Measurements from ENCODE around the gene SCAMP4. TPM values are rescaled to one million over a fixed set of nuclear protein-coding genes. Genes with fewer than 3 reads are reported as not detected.

SCAMP4 gene
- total and polyA plus RNA-seq, 9 of the 15 experiments (the other 6 are each of a cell fraction or from before 2014, with no cell fraction given): 0.81 to 45.9 (median 12.8) TPM

DNA sequence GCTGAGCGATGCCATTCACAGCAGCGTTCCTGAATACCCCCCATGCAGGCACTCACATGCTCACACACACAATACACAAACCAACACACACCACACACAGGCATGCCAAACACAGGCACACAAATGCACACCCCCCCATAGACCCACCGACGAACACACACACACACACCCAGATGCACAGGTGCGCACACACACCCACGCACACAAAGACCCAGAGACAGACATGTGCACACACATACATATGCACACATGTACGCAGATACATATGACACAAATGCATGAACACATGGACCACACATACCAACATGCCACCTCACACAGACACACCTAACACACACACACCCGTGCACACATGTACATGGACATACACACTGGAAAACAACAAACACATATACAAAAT is 28.7 kb downstream of the SCAMP4 start:
- in situ Hi-C loops (cut with MboI) (no loop called here), intact Hi-C loops (cut with micrococcal nuclease) (no loop called here)
- H3K4me2 ChIP-seq (ENCODE audit: insufficient read depth, low read length): no peak overlapping the region
- no peak overlapping the region for H3K9ac ChIP-seq (ENCODE audit: insufficient read depth in 1 of 2, low read depth in 2 of 2, low read length in 2 of 2)
- peaks cover 2% of the 10 kb centered on the region; the same call in 1 of the 2 replicates for H3K9me3 ChIP-seq (replicated peaks; ENCODE audit: control insufficient read depth, insufficient read depth, low read depth, low read length)
- no peaks in the 10 kb centered on the region for H3K9me1 ChIP-seq (ENCODE audit: control insufficient read depth, insufficient read depth, low read length)
- no peak overlapping the region for H3K4me3 ChIP-seq
- ChIA-PET CTCF (ENCODE audit: low intra/inter-chr PET ratio) (no interaction called here), POLR2A (interaction anchor here (1.6 kb wide), 1 partner anchor 18 kb away, joined by 4 read pairs; no protein-coding TSS in a partner anchor)
- 72% methylated on average over 8 of the region's 8 CpGs for WGBS (ENCODE audit: insufficient coverage, low coverage, missing lambda C conversion rate)
- H3K79me2 ChIP-seq (ENCODE audit: control insufficient read depth, insufficient read depth, low read length): no peaks in the 10 kb centered on the region; the same call in 2 of the 3 replicates
- DNase-seq (ENCODE audit: extremely low read depth in 1 of 4, low spot score in 3 of 4) (no peak), ATAC-seq (no peak), FAIRE-seq (no peak)
- peaks cover 13 to 47% of the 10 kb centered on the region in 2 experiments; a peak in 4 of 5 replicates for H3K4me1 ChIP-seq (replicated peaks in 1 of 2; ENCODE audit: control insufficient read depth in 2 of 2, insufficient read depth in 2 of 2, low read length in 2 of 2)
- no peak overlapping the region for H3K27ac ChIP-seq (ENCODE audit: extremely low read depth, low read depth, low read length)
- no peak overlapping the region for H2AFZ ChIP-seq (ENCODE audit: low read depth, low read length)
- BruUV-seq (replicated peaks): no TSS peak
- H4K20me1 ChIP-seq (replicated peaks; ENCODE audit: control insufficient read depth, insufficient read depth, low read length): no peaks in the 10 kb centered on the region
- no peaks in the 10 kb centered on the region for H3K27me3 ChIP-seq (ENCODE audit: control insufficient read depth in 2 of 2, insufficient read depth in 2 of 2, low read length in 2 of 2)
- no peaks in the 10 kb centered on the region for H3K36me3 ChIP-seq (ENCODE audit: control insufficient read depth, insufficient read depth, low read length)
- TF ChIP-seq CBX3 (IDR thresholded peaks at IDR 0.05; ENCODE audit: borderline replicate concordance in 1 of 2, low read length in 2 of 2) (no peak), TRIM24 (IDR thresholded peaks at IDR 0.05) (no peak), JUN (IDR thresholded peaks at IDR 0.05; ENCODE audit: borderline replicate concordance, low read depth, low read length) (no peak), JUN (CRISPR knock-in tag; IDR thresholded peaks at IDR 0.05; ENCODE audit: borderline replicate concordance) (no peak), ARID1B (IDR thresholded peaks at IDR 0.05) (no peak), TCF7 (IDR thresholded peaks at IDR 0.05; ENCODE audit: borderline replicate concordance) (no peak), ZNF175 (CRISPR knock-in tag; IDR thresholded peaks at IDR 0.05; ENCODE audit: low read depth) (no peak), NR1H2 (CRISPR knock-in tag; IDR thresholded peaks at IDR 0.05) (no peak), MXI1 (IDR thresholded peaks at IDR 0.05; ENCODE audit: low read depth, low read length) (no peak), ESRRA (IDR thresholded peaks at IDR 0.05; ENCODE audit: borderline replicate concordance, low read depth) (no peak), RBM34 (IDR thresholded peaks at IDR 0.05; ENCODE audit: borderline replicate concordance, insufficient read depth, low read length) (no peak), ZNF384 (IDR thresholded peaks at IDR 0.05; ENCODE audit: low read depth, low read length) (no peak), TOE1 (IDR thresholded peaks at IDR 0.05; ENCODE audit: borderline replicate concordance) (no peak), TOE1 (CRISPR knock-in tag; IDR thresholded peaks at IDR 0.05; ENCODE audit: borderline replicate concordance, low read depth) (no peak)
- TF ChIP-seq, protein P1, sequence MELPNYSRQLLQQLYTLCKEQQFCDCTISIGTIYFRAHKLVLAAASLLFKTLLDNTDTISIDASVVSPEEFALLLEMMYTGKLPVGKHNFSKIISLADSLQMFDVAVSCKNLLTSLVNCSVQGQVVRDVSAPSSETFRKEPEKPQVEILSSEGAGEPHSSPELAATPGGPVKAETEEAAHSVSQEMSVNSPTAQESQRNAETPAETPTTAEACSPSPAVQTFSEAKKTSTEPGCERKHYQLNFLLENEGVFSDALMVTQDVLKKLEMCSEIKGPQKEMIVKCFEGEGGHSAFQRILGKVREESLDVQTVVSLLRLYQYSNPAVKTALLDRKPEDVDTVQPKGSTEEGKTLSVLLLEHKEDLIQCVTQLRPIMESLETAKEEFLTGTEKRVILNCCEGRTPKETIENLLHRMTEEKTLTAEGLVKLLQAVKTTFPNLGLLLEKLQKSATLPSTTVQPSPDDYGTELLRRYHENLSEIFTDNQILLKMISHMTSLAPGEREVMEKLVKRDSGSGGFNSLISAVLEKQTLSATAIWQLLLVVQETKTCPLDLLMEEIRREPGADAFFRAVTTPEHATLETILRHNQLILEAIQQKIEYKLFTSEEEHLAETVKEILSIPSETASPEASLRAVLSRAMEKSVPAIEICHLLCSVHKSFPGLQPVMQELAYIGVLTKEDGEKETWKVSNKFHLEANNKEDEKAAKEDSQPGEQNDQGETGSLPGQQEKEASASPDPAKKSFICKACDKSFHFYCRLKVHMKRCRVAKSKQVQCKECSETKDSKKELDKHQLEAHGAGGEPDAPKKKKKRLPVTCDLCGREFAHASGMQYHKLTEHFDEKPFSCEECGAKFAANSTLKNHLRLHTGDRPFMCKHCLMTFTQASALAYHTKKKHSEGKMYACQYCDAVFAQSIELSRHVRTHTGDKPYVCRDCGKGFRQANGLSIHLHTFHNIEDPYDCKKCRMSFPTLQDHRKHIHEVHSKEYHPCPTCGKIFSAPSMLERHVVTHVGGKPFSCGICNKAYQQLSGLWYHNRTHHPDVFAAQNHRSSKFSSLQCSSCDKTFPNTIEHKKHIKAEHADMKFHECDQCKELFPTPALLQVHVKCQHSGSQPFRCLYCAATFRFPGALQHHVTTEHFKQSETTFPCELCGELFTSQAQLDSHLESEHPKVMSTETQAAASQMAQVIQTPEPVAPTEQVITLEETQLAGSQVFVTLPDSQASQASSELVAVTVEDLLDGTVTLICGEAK (IDR thresholded peaks at IDR 0.05): no peak
- TF ChIP-seq, protein P1 (CRISPR knock-in tag; IDR thresholded peaks at IDR 0.05): no peak

Data from K562 (cell line).